ENCODE measurements around the gene SLC17A2. TPM values are rescaled to one million over a fixed set of nuclear protein-coding genes. Genes with fewer than 3 reads are reported as not detected.
"Not testable (repeated sequence)": the region's sequence is repeated elsewhere in the genome, so short reads cannot be mapped to it uniquely, and the experiment has no call there.

Gene SLC17A2
- total and polyA plus RNA-seq, 8 donors: 0.05 to 0.21 (median 0.20) TPM; not detected in 5

DNA sequence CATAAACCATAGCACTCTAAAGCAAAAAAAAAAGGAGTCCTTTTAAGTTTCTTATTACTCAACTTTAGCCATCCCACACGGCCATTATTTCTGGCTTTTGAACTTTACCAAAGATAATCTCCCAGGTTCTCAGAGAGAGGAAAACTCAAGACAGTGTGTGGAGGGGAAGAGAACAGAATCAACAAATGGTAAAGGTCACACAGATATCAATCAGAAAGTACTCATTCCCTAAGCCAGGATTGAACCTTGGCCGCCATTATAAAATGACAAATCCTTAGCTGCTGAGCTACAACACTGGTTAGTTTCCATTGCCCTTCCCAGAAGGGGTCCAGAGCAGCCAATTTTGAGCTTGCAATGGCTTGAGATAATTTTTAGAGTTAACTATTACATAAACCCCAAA lies 22.0 kb upstream of the SLC17A2 start:
- FAIRE-seq: no peak
- TF ChIP-seq, protein P1, sequence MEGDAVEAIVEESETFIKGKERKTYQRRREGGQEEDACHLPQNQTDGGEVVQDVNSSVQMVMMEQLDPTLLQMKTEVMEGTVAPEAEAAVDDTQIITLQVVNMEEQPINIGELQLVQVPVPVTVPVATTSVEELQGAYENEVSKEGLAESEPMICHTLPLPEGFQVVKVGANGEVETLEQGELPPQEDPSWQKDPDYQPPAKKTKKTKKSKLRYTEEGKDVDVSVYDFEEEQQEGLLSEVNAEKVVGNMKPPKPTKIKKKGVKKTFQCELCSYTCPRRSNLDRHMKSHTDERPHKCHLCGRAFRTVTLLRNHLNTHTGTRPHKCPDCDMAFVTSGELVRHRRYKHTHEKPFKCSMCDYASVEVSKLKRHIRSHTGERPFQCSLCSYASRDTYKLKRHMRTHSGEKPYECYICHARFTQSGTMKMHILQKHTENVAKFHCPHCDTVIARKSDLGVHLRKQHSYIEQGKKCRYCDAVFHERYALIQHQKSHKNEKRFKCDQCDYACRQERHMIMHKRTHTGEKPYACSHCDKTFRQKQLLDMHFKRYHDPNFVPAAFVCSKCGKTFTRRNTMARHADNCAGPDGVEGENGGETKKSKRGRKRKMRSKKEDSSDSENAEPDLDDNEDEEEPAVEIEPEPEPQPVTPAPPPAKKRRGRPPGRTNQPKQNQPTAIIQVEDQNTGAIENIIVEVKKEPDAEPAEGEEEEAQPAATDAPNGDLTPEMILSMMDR (IDR thresholded peaks at IDR 0.05): no peak
- Histone ChIP-seq H3K9me3 (no peaks in the 10 kb centered on the region), H3K4me1 (no peaks in the 10 kb centered on the region), H3K36me3 (no peaks in the 10 kb centered on the region), H3K27me3 (no peaks in the 10 kb centered on the region), H3K27ac (no peak overlapping the region), H3K4me3 (no peak overlapping the region)
- ATAC-seq: no peak
- 53 to 60% methylated on average over 2 of the region's 2 CpGs for WGBS, 2 donors
- intact Hi-C loops (cut with DNase I): no loop called here
- no peak for DNase-seq

DNA sequence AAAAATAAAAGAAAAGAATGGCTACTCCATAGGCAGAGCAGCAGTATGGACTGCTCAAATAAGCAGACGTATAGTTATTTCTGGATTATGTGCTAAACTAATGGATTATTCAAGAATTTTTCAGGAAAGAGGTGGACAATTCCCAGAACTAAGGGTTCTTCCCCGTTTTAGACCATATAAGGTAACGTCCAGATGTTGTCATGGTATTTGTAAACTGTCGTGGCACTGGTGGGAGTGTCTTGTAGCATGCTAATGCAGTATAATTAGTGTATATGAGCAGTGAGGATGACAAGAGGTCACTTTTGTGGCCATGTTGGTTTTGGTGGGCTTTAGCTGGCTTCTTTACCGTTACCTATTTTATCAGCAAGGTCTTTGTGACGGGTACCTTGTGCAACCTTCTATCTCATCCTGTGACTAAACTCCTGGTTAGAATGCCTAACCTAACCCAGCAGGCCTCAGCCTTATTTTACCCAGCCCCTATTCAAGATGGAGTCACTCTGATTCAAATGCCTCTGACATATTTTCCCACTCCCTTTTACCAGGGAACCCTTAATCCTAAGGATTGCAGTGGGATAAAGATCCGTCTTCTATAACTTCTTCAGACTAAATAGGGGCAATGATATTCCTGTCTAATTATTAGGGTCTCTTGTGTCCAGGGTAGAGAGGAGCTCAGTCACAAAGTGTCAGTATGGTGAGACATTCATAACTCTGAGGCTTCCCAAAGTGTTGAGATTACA lies 21.0 kb upstream of the SLC17A2 start:
- no peak for ATAC-seq
- DNase-seq: no peak

DNA sequence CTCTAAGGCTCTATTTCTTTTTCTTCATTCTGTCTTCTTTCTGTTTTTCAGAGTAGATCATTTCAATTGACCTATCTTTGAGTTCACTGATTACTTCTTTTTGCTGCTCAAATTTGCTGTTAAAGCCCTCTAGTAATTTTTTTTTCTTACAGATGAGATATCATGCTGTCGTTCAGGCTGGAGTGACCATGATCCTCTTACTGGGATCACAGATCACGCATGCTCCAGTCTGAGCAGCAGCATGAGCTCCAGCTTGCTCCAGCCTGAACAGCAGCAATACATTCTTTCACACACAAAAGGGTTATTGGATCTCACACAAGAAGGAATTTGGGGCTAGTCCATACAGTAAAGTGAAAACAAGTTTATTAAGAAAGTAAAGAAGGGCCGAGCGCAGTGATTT lies 19.8 kb upstream of the SLC17A2 start:
- ATAC-seq (no peak), DNase-seq (no peak), FAIRE-seq (no peak)
- TF ChIP-seq, protein P1 (IDR thresholded peaks at IDR 0.05): no peak
- Histone ChIP-seq H3K4me3 (no peak overlapping the region), H3K27me3 (no peaks in the 10 kb centered on the region), H3K36me3 (no peaks in the 10 kb centered on the region), H3K9me3 (no peaks in the 10 kb centered on the region), H3K27ac (no peak overlapping the region), H3K4me1 (no peaks in the 10 kb centered on the region)
- intact Hi-C loops (cut with DNase I): no loop called here
- WGBS, 2 donors: 78 to 79% methylated on average over 4 of the region's 4 CpGs

More for the DNA sequence above, 21.0 kb upstream of the SLC17A2 start:
- H3K27ac ChIP-seq: no peak overlapping the region
- no peak for FAIRE-seq
- TF ChIP-seq, protein P1 (IDR thresholded peaks at IDR 0.05): no peak
- no peaks in the 10 kb centered on the region for H3K27me3 ChIP-seq
- no peaks in the 10 kb centered on the region for H3K36me3 ChIP-seq
- no peak overlapping the region for H3K4me3 ChIP-seq
- no peaks in the 10 kb centered on the region for H3K9me3 ChIP-seq
- intact Hi-C loops (cut with DNase I): no loop called here
- WGBS, 2 donors: 73 to 75% methylated on average over 7 of the region's 7 CpGs
- no peaks in the 10 kb centered on the region for H3K4me1 ChIP-seq

DNA sequence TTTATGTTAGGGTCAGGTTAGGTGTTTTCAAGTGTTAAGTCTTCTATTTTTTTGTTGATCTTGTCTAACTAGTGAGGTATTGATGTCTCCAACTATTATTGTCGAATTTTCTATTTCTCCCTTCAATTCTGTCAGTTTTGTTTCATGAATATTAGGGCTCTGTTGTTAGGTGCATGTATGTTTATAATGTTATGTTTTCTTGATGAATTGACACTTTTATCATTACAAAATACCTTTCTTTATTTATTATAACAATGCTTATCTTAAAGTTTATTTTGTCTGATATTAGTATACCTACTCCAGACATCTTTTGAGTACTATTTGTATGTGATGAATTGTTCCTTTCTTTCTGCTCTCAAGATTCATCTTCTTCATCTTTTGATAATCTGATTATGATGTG lies 19.2 kb upstream of the SLC17A2 start:
- no peak overlapping the region for H3K27ac ChIP-seq
- whole genome bisulfite sequencing, 2 donors: 77 to 83% methylated on average over 1 of the region's 1 CpG
- no peaks in the 10 kb centered on the region for H3K36me3 ChIP-seq
- H3K4me1 ChIP-seq: no peaks in the 10 kb centered on the region
- H3K4me3 ChIP-seq: no peak overlapping the region
- H3K9me3 ChIP-seq: no peaks in the 10 kb centered on the region
- H3K27me3 ChIP-seq: no peaks in the 10 kb centered on the region
- intact Hi-C loops (cut with DNase I): loop anchor here in 1 of 3 donors (10.0 kb wide), 1 partner anchor 165 kb away; no protein-coding TSS in a partner anchor
- no peak for ATAC-seq
- TF ChIP-seq, protein P1 (IDR thresholded peaks at IDR 0.05): no peak
- no peak for FAIRE-seq
- no peak for DNase-seq

DNA sequence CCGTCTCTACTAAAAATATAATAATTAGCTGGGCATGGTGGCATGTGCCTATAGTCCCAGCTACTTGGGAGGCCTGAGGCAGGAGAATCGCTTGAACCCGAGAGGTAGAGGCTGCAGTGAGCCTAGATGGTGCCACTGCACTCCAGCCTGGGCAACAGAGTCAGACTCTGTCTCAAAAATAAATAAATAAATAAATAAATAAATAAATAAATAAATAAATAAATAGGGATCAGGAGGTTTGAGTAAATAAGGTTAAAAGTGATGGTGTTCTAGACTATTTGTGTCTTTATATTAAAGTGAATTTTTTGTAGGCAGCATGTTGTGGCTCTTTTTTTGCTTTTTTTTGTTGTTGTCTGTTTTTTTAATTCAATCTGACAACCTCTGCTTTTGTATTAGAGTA lies 17.0 kb upstream of the SLC17A2 start:
- H3K36me3 ChIP-seq, H3K4me1 ChIP-seq, FAIRE-seq, DNase-seq, H3K27me3 ChIP-seq, H3K27ac ChIP-seq, H3K4me3 ChIP-seq, H3K9me3 ChIP-seq, ATAC-seq: not testable (repeated sequence)
- intact Hi-C loops (cut with DNase I): loop anchor here in 1 of 3 donors (10.0 kb wide), 1 partner anchor 163 kb away; no protein-coding TSS in a partner anchor
- 92 to 98% methylated on average over 3 of the region's 3 CpGs for WGBS, 2 donors

All from pancreas (tissue), 10 donors.